Breast epithelium (tissue), 4 donors: ENCODE data around the gene SETDB2. TPM values are rescaled to one million over a fixed set of nuclear protein-coding genes. Genes with fewer than 3 reads are reported as not detected.

ENCODE experiments used
- DNase-seq, 2 donors: peaks; one replicate each; pipeline ENCODE4 v3.0.0-alpha.2; 2019; ENCODE audit warnings: low spot score in 2 of 2
- H3K27ac ChIP-seq, 2 donors: fragments of 200-600 bp; sonication (generic) in 1 of 2; one replicate each; pipeline ENCODE4 v1.5.1; 2016 to 2019; ENCODE audit warnings: mild to moderate bottlenecking in 1 of 2
- H3K27me3 ChIP-seq, 2 donors: fragments of 200-600 bp; sonication (generic) in 1 of 2; one replicate each; pipeline versions ENCODE4 v1.5.1 to v1.6.0; 2017 to 2019; ENCODE audit warnings: control low read depth in 1 of 2, mild to moderate bottlenecking in 1 of 2
- H3K36me3 ChIP-seq: fragments of 200-600 bp; one replicate; pipeline ENCODE4 v1.5.1; 2019
- H3K4me1 ChIP-seq, 2 donors: fragments of 200-600 bp; sonication (generic); one replicate each; pipeline ENCODE4 v1.5.1; 2016 to 2019; ENCODE audit warnings: control low read depth in 1 of 2
- H3K4me3 ChIP-seq, 3 donors: fragments of 200-600 bp; sonication (generic); 1 replicate in 2 of 3; 2 replicates in 1 of 3; pipeline ENCODE4 v1.5.1; 2016 to 2019; ENCODE audit warnings: mild to moderate bottlenecking in 3 of 3, moderate library complexity in 2 of 3
- H3K9me3 ChIP-seq, 2 donors: fragments of 200-600 bp; sonication (generic) in 1 of 2; one replicate each; pipeline ENCODE4 v1.5.1; 2016 to 2019; ENCODE audit warnings: control low read depth in 1 of 2
- POLR2A ChIP-seq: fragments of 450-650 bp; IDR thresholded peaks from one replicate; pipeline ENCODE4 v1.6.1; 2016; ENCODE audit warnings: antibody characterized with exemption, mild to moderate bottlenecking, moderate library complexity
- POLR2AphosphoS5 ChIP-seq, 3 donors: sonication (generic); formaldehyde crosslinking; IDR thresholded peaks; one replicate each; pipeline ENCODE4 v1.6.1; 2017; ENCODE audit warnings: antibody characterized with exemption in 3 of 3
- intact Hi-C: fragments of 100-400 bp; cut with DNase I; formaldehyde crosslinking; loops from one replicate; pipeline ENCODE4 v1.15.1; 2023; ENCODE audit warnings: low total_unique reads
- total RNA-seq, 3 donors: library from RNA; depleted of rRNA; stranded (reverse); fragments of >200 nt; gene quantifications; one replicate each; pipeline ENCODE4 v1.1.0, GENCODE V29; 2016
- TF ChIP-seq, protein P1 (sequence below), 3 donors: fragments of 450-650 bp; IDR thresholded peaks; one replicate each; pipeline ENCODE4 v1.5.1; 2016 to 2017; ENCODE audit warnings: antibody characterized with exemption in 3 of 3, mild to moderate bottlenecking in 3 of 3, moderate library complexity in 3 of 3

SETDB2 gene
- total RNA-seq, 3 donors from 2014 or later: 9.9 to 17.0 (median 12.8) TPM

DNA sequence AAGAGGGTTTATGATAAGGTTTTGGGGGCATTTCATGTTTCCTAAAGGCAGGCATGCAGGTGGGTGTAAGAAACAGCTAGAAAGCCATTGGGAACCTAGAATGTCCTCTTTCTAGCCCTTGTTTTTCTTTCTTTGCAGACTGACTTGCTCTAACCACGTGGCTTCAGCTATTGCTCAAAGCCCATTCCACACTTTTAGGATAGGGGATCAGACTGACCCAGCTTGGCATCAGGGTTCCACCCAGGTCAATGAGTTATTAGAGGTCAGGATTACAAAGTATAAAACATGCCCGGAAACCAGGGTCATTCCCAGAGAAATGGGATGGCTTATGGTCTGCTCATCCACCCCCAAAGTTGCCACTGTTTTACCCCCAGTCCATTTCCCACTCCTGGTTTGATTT, 68.5 kb downstream of the SETDB2 start:
- Histone ChIP-seq H3K27me3 (no peaks in the 10 kb centered on the region), H3K27ac (no peak overlapping the region), H3K4me1 (no peaks in the 10 kb centered on the region), H3K36me3 (no peaks in the 10 kb centered on the region), H3K4me3 (no peak overlapping the region), H3K9me3 (no peaks in the 10 kb centered on the region)
- TF ChIP-seq POLR2AphosphoS5 (IDR thresholded peaks at IDR 0.05): no peak
- TF ChIP-seq, protein P1, sequence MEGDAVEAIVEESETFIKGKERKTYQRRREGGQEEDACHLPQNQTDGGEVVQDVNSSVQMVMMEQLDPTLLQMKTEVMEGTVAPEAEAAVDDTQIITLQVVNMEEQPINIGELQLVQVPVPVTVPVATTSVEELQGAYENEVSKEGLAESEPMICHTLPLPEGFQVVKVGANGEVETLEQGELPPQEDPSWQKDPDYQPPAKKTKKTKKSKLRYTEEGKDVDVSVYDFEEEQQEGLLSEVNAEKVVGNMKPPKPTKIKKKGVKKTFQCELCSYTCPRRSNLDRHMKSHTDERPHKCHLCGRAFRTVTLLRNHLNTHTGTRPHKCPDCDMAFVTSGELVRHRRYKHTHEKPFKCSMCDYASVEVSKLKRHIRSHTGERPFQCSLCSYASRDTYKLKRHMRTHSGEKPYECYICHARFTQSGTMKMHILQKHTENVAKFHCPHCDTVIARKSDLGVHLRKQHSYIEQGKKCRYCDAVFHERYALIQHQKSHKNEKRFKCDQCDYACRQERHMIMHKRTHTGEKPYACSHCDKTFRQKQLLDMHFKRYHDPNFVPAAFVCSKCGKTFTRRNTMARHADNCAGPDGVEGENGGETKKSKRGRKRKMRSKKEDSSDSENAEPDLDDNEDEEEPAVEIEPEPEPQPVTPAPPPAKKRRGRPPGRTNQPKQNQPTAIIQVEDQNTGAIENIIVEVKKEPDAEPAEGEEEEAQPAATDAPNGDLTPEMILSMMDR (IDR thresholded peaks at IDR 0.05): no peak
- no peak for TF ChIP-seq POLR2A
- intact Hi-C loops: no loop called here
- no peak for DNase-seq

DNA sequence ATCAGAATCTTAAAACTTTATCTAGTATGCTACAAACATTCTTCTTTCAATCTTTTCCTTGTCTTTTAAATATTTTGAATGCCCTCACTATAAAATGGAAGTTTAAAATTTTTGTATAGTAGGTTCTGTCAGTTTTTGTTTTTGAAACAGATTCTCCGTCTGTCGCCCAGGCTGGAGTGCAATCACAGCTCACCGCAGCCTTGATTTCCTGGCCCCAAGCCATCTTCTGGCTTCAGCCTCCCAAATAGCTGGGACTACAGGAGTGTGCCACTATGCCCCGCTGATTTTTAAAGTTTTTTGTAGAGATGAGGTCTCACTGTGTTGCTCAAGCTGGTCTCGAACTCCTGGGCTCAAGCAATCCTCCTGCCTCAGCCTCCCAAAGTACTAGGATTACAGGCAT, 72.4 kb downstream of the SETDB2 start:
- Histone ChIP-seq H3K27ac (no peak overlapping the region), H3K4me1 (no peaks in the 10 kb centered on the region), H3K9me3 (no peaks in the 10 kb centered on the region), H3K27me3 (no peaks in the 10 kb centered on the region), H3K36me3 (peaks cover 4% of the 10 kb centered on the region), H3K4me3 (no peak overlapping the region)
- intact Hi-C loops: no loop called here
- no peak for DNase-seq
- TF ChIP-seq POLR2A (no peak), POLR2AphosphoS5 (IDR thresholded peaks at IDR 0.05) (no peak)
- TF ChIP-seq, protein P1 (IDR thresholded peaks at IDR 0.05): no peak

DNA sequence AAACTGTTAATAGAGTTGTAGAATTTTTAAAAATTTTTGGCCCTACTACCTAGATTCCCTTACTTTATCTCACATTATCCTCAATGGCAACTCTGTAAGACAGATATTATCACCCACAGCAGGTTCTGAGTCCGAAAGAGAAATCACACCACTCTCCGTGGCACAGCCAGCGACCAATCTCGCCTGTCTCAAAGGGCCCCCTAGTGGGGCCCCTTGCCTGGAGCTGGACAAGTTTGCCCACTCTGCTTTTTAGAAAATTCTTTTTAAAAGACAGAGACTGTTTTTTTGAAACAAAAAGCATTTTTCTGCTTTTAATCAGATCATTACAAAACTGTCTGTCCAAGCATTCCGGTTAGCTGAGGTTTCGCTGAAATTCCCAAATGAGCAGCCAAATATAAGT, 73.4 kb downstream of the SETDB2 start:
- Histone ChIP-seq H3K9me3 (no peaks in the 10 kb centered on the region), H3K36me3 (peaks cover 4% of the 10 kb centered on the region), H3K27me3 (no peaks in the 10 kb centered on the region), H3K27ac (no peak overlapping the region), H3K4me3 (no peak overlapping the region), H3K4me1 (no peaks in the 10 kb centered on the region)
- intact Hi-C loops: no loop called here
- TF ChIP-seq POLR2AphosphoS5 (IDR thresholded peaks at IDR 0.05) (no peak), POLR2A (no peak)
- TF ChIP-seq, protein P1 (IDR thresholded peaks at IDR 0.05): no peak
- no peak for DNase-seq

DNA sequence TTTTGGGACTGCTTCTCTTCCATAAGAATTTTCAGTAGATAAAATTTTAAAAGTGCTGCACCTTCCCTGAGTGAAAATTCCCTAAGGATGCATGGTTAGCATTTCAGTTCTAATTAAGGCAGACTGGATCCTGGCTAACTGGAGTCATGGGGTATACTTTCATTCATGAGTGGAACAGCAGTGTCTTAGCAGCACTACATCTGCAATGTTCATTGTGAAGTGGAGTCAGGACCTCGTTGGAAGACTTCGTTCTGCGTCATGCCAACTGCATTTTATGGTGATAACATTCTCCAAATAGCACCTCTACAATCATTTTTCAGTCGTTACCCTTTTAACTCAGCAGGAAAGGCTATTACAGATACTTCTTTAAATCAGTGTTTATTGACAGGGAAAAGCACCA, 77.2 kb downstream of the SETDB2 start:
- DNase-seq: no peak
- peaks cover 4% of the 10 kb centered on the region for H3K36me3 ChIP-seq
- TF ChIP-seq POLR2A (no peak), POLR2AphosphoS5 (IDR thresholded peaks at IDR 0.05) (no peak)
- TF ChIP-seq, protein P1 (IDR thresholded peaks at IDR 0.05): no peak
- no peaks in the 10 kb centered on the region for H3K9me3 ChIP-seq
- no peak overlapping the region for H3K27ac ChIP-seq
- H3K4me1 ChIP-seq: no peaks in the 10 kb centered on the region
- intact Hi-C loops: no loop called here
- H3K27me3 ChIP-seq: no peaks in the 10 kb centered on the region
- no peak overlapping the region for H3K4me3 ChIP-seq

DNA sequence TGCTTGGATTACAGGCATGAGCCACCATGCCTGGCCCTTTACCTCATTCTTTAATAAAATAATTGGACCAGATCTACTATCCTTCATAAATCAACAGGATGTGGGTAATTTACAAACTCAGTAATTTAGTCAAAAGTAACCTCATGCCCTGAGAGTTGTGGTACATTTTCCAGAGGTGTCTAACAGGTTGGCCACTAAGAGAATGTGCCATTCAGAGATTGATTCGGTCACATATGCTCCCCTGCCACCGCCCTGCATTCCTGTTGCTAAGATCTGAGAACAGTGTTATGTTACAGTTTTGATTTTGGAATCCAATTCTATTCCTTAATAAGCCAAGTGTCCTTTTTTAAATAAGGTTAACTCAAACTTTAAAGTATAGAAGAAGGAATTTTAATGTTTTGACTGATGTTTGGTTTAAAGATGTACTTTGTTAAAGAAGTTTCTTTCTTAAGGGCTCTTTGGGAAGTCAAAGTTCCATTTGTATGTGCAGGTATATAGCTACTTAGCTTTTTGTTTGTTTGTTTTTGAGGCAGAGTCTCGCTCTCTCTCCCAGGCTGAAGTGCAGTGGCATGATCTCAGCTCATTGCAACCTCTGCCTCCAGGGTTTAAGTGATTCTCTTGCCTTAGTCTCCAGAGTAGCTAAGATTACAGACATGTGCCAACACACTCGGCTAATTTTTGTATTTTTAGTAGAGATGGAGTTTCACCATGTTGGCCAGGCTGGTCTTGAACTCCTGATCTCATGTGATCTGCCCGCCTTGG, 80.8 kb downstream of the SETDB2 start:
- peaks cover 4% of the 10 kb centered on the region for H3K36me3 ChIP-seq
- H3K4me1 ChIP-seq: no peaks in the 10 kb centered on the region

More for the DNA sequence above, 80.8 kb downstream of the SETDB2 start:
- DNase-seq: no peak
- intact Hi-C loops: no loop called here
- no peaks in the 10 kb centered on the region for H3K9me3 ChIP-seq
- TF ChIP-seq, protein P1 (IDR thresholded peaks at IDR 0.05): no peak
- H3K4me3 ChIP-seq: no peak overlapping the region
- H3K27ac ChIP-seq: no peak overlapping the region
- no peaks in the 10 kb centered on the region for H3K27me3 ChIP-seq
